Osteoblast (primary cell): ENCODE measurements around the gene STARD10. TPM values are rescaled to one million over a fixed set of nuclear protein-coding genes. Genes with fewer than 3 reads are reported as not detected.
"Not testable (repeated sequence)": the region's sequence is repeated elsewhere in the genome, so short reads cannot be mapped to it uniquely, and the experiment has no call there.

Source experiments
- DNase-seq: peaks from one replicate; pipeline ENCODE4 v3.0.0; 2011; ENCODE audit warnings: low spot score, mixed read lengths; ENCODE audit not compliant: insufficient read length; ENCODE audit errors: missing footprints
- H2AFZ ChIP-seq: 2 replicates; pipeline ENCODE4 v1.6.0; 2011; ENCODE audit warnings: mild to moderate bottlenecking, low read length
- H3K27ac ChIP-seq: 2 replicates; pipeline ENCODE4 v1.5.1; 2011; ENCODE audit warnings: mild to moderate bottlenecking, low read depth, low read length, moderate library complexity
- H3K27me3 ChIP-seq: 2 replicates; pipeline ENCODE4 v1.6.0; 2012; ENCODE audit warnings: mild to moderate bottlenecking, control low read depth, inconsistent platforms, low read length, moderate library complexity; ENCODE audit not compliant: insufficient read depth
- H3K36me3 ChIP-seq: 2 replicates; pipeline ENCODE4 v1.5.1; 2011; ENCODE audit warnings: mild to moderate bottlenecking, low read length, control low read depth, moderate library complexity; ENCODE audit not compliant: insufficient read depth
- H3K4me1 ChIP-seq: 2 replicates; pipeline ENCODE4 v1.5.1; 2011; ENCODE audit warnings: mild to moderate bottlenecking, low read length, control low read depth, moderate library complexity; ENCODE audit not compliant: insufficient read depth
- H3K4me2 ChIP-seq: 2 replicates; pipeline ENCODE4 v1.6.0; 2011; ENCODE audit warnings: mild to moderate bottlenecking, low read length; ENCODE audit not compliant: insufficient read depth
- H3K4me3 ChIP-seq: fragments of 200-600 bp; sonication (generic); 3 replicates; pipeline ENCODE4 v1.5.1; 2012; ENCODE audit warnings: mild to moderate bottlenecking, low read length, inconsistent platforms; ENCODE audit not compliant: insufficient read depth
- H3K79me2 ChIP-seq: 2 replicates; pipeline ENCODE4 v1.6.0; 2012; ENCODE audit warnings: mild to moderate bottlenecking, low read length, control low read depth, inconsistent platforms; ENCODE audit not compliant: insufficient read depth
- H3K9me3 ChIP-seq: 2 replicates; pipeline ENCODE4 v1.5.1; 2011; ENCODE audit warnings: low read depth, low read length, control low read depth
- H4K20me1 ChIP-seq: 2 replicates; pipeline ENCODE4 v1.6.0; 2012; ENCODE audit warnings: mild to moderate bottlenecking, low read length, control low read depth; ENCODE audit not compliant: insufficient read depth
- total RNA-seq: library from RNA; depleted of rRNA; stranded (reverse); fragments of >200 nt; gene quantifications from 2 replicates; pipeline ENCODE4 v1.2.3, GENCODE V29; 2012
- TF ChIP-seq, protein P1 (sequence below): IDR thresholded peaks from 2 replicates; pipeline ENCODE4 v1.5.1; 2011; ENCODE audit warnings: mild to moderate bottlenecking, low read depth, low read length, moderate library complexity; ENCODE audit errors: extremely low read depth

The STARD10 gene
- total RNA-seq, 1 donor = 25.7 TPM

DNA sequence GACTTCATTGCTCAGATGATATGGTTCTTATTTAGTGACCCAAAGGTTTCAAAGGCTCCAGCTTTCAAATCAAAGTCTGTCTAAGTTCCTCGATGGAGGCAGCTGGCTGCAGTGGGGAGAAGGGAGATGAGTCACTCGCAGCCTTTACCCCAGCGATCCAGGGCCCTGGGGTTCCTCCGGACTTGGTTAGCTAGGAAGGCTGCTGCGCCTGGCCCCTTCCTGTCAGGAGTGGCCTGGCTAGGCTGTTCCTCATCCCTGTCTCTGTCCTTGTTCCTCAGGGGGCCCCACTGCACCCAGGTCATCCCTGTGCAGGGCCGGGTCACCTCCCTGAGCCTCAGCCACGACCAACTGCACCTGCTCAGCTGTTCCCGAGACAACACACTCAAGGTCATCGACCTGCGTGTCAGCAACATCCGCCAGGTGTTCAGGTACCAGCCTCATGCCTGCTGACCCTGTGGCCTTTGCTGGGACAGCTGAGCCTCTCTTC, 34.3 kb upstream of the STARD10 start:
- H3K4me2 ChIP-seq = peak overlapping the region; percentile 69
- no peaks in the 10 kb centered on the region for H3K27me3 ChIP-seq
- peaks cover 3% of the 10 kb centered on the region for H4K20me1 ChIP-seq
- H3K4me3 ChIP-seq = no peak overlapping the region
- TF ChIP-seq, protein P1, sequence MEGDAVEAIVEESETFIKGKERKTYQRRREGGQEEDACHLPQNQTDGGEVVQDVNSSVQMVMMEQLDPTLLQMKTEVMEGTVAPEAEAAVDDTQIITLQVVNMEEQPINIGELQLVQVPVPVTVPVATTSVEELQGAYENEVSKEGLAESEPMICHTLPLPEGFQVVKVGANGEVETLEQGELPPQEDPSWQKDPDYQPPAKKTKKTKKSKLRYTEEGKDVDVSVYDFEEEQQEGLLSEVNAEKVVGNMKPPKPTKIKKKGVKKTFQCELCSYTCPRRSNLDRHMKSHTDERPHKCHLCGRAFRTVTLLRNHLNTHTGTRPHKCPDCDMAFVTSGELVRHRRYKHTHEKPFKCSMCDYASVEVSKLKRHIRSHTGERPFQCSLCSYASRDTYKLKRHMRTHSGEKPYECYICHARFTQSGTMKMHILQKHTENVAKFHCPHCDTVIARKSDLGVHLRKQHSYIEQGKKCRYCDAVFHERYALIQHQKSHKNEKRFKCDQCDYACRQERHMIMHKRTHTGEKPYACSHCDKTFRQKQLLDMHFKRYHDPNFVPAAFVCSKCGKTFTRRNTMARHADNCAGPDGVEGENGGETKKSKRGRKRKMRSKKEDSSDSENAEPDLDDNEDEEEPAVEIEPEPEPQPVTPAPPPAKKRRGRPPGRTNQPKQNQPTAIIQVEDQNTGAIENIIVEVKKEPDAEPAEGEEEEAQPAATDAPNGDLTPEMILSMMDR = no peak
- DNase-seq = peak; percentile 96
- no peaks in the 10 kb centered on the region for H3K79me2 ChIP-seq
- H3K9me3 ChIP-seq = no peaks in the 10 kb centered on the region
- H3K4me1 ChIP-seq = peaks cover 15% of the 10 kb centered on the region
- peak overlapping the region; percentile 45 for H3K27ac ChIP-seq
- H2AFZ ChIP-seq = no peak overlapping the region
- H3K36me3 ChIP-seq = peaks cover 14% of the 10 kb centered on the region

DNA sequence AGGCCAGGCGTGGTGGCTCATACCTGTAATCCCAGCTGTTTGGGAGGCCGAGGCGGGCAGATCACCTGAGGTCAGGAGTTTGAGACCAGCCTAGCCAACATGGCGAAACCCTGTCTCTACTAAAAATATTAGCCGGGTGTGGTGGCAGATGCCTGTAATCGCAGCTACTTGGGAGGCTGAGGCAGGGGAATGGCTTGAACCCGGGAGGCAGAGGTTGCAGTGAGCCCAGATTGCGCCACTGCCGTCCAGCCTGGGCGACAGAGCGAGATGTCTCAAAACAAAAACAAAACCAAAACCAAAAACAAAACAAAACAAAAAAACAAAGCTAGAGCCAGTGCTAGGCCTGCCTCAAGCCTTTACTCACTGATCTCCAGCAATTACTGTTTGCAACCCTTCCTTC, 33.8 kb upstream of the STARD10 start:
- peak overlapping the region; percentile 69 for H3K4me2 ChIP-seq
- not testable (repeated sequence) for H3K9me3 ChIP-seq, H3K79me2 ChIP-seq, H3K27me3 ChIP-seq, H3K4me3 ChIP-seq, DNase-seq, H4K20me1 ChIP-seq, H2AFZ ChIP-seq, H3K36me3 ChIP-seq
- H3K27ac ChIP-seq = peak overlapping the region; percentile 45
- H3K4me1 ChIP-seq = peaks cover 15% of the 10 kb centered on the region

GRCh38 chr11:72826942-72827480, 33.2 kb upstream of the STARD10 start:
- Histone ChIP-seq H3K9me3 (no peaks in the 10 kb centered on the region), H3K4me2 (no peak overlapping the region), H2AFZ (no peak overlapping the region), H3K4me1 (peaks cover 19% of the 10 kb centered on the region), H3K36me3 (peaks cover 9% of the 10 kb centered on the region), H3K4me3 (no peak overlapping the region), H3K27ac (no peak overlapping the region), H3K79me2 (no peaks in the 10 kb centered on the region), H4K20me1 (peaks cover 3% of the 10 kb centered on the region), H3K27me3 (no peaks in the 10 kb centered on the region)
- DNase-seq = peak; percentile 8
- TF ChIP-seq, protein P1 = no peak

- H3K79me2 ChIP-seq = no peaks in the 10 kb centered on the region
- peak; percentile 61 for DNase-seq
- H3K4me2 ChIP-seq = no peak overlapping the region
- H3K9me3 ChIP-seq = no peaks in the 10 kb centered on the region
- H2AFZ ChIP-seq = no peak overlapping the region
- no peak overlapping the region for H3K4me3 ChIP-seq
- peaks cover 3% of the 10 kb centered on the region for H4K20me1 ChIP-seq
- H3K36me3 ChIP-seq = peaks cover 6% of the 10 kb centered on the region
- peaks cover 19% of the 10 kb centered on the region for H3K4me1 ChIP-seq
- H3K27me3 ChIP-seq = no peaks in the 10 kb centered on the region
- TF ChIP-seq, protein P1 = no peak
- H3K27ac ChIP-seq = no peak overlapping the region
Measured at GRCh38 chr11:72826191-72826941, 32.5 kb upstream of the STARD10 start.
